Suppressor macrophage treated with lipopolysaccharide for 4 hours (primary cell): Measurements from ENCODE around the gene ADAMTSL1.
A peak's percentile ranks its signal among the peaks of the same experiment; 100 is the strongest.
"Not testable (repeated sequence)": the region's sequence is repeated elsewhere in the genome, so short reads cannot be mapped to it uniquely, and the experiment has no call there.

Experiments used
- DNase-seq: peaks from one replicate; pipeline ENCODE4 v3.0.0-alpha.2; 2020

ADAMTSL1 gene

DNA sequence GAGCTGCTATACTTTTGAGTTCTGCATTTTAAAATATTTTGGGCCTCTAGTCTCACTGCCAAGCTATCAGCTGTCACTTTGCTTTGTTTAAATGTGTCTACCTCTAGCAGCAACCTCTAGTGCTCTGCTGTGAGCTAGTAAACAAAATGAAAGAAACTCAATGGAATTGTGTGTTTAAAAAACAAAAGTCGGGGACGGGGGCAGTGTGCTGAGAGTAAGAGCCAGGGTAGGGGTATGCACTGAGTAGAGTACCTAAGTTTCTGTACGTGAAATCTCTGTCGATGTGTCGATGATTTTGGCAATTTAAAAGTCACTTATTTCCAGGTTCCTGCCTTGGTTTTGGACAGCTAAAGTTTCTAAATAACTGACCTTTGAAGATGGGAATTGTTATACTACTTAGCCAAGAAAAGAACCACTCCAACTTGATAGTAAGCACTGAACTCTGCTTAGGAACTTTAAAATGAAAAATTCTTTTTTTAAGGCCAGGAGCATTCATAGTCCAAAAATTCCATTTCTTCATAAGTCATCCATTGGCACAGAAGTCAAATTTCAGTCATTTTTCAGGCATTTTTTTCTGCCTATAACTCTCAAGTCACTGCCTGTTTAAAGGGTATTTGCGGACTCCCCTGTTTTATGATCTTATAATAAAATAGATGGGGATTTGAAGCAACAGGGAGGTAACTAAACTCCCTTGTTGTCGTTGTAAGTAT is 447.6 kb downstream of the ADAMTSL1 start:
- no peak for DNase-seq

DNA sequence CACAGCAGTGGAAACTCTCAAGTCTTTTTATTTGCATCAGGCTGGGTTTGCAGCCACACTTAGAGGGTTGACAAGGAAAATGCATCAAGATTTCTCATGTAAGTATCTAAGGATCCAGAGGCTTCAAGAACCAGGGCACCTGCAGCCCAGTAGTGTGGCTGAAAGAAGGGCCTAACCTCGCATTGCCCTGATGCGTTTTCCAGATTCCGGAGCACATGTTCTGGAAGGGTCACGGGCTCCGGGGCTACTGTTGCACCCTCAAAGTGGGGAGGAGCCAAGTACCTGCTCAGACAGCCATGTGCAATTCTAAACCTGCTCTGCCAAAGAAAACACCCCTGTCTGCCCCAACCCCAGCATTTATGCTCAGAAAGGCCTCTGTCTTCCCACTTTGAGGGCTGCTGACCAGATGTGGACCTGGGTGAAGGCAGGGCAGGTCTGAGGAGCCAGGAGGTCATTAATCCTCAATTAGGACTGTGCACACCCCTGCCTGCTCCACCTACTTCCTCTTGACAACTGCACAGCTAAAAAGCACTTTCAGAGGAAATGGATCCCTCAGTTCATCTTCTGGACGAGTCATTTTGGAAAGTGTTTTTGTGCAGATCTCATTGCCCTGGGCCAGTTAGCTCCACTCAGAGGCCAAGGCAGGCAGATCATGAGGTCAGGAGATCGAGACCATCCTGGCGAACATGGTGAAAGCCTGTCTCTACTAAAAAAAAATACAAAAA is 448.4 kb downstream of the ADAMTSL1 start:
- DNase-seq: no peak

DNA sequence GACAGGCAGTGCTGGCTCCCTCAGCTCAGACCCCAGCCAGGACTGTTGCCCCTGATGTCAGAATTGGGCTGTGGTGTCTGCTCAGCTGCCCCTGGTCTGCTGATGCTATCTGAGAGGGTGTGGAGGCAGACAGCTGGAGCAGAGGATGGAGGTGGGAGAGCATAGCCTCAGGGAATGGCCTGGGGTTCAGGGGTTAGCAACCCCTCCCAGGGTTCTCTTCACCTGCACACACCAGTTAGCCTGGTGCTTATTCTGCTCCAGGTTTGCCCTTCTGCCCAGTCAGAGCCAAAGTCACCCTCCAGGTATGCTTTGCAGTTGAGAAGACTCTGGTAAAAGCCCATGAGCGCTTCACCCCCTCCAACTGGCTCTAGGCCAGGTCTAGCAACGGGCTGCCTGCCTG is 449.2 kb downstream of the ADAMTSL1 start:
- no peak for DNase-seq

DNA sequence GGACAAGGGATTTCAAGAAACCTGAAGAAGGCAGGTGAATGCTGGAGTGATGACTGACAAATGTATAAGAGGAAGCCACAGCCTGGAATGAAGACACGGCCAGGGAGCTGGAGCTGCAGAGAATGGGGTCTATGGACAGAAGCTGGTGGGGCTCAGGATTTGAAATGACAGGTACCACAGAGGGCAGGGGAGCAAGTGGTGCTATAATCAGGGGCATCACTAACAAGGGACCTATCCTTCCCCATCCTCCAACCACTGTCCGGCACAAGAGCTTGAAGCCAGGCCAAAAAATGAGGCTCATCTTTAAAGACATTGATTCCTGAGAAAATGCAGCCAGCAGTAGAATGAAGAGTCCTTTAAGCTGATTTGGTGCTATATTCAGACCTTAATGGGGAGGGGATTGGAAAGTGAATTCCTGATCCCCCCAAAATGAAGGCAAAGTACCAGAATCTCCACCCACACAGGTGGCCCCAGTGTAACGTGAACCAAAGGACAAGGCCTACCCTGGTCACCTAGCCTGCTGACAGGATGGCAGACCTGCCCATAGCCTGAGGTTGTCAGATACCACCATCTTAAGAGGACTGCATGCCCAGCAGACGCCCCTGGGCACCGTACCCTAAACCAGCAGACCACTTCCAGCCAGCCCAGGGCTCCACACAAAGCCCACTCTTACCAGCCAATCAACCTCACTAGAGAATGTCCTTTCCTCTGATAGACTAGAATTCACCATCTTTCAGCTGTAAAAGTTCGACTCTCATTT is 449.9 kb downstream of the ADAMTSL1 start:
- no peak for DNase-seq

DNA sequence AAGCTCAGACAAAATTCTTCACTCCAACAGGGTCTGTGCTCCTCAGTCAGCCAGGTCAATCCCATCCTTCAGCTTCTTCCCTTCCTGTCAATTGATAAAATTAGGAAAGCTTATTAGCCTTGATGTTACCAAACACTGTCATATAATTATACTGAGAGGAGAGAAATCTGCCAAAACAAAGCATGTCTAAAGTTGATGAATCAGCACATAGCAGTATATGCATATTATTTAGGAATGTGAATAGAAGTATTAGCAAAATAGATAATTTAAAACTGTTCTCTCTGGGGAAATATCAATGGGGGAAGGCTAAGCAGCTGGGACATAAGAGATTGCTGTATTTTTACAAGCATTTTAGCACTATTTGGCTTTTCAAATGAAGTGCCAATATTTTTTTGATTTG is 451.9 kb downstream of the ADAMTSL1 start:
- no peak for DNase-seq

DNA sequence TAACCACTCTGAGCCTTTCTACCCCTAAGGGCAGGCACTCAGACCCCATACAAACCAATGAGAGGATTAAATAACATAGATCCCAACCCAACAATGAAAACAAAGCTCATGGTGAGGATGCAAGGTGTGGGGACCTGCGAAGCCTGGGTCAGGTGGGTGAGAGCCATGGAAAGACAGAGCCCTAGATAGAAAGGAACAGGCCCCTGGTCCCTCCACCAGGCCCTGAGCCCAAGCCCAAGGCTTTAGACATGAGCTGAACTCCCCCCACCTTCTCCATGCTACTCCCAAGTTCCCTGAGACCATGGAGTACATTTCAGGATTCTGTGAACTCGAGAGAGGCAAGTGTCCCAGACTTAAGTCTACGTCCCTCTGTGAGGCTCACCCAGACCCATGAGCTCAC is 452.6 kb downstream of the ADAMTSL1 start:
- DNase-seq: no peak

DNA sequence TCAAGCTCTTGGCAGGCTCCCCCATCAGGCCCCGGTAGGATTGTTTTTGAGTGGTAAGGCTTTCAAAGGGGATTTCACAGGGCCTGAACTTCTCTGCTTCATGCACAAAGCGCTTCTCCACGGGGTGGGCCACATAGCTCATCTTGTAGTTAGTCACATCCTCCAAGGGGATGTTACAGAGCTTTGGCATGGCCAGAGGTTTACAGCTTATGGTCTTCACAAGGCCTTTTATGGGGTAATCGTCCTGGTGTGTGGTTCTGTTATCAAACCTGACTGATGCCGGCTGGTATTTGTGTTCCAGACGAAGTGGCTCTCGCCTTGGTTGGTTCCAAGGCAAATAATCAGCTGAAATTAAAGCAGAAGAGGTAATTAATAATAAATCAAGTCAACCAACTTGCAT is 454.8 kb downstream of the ADAMTSL1 start:
- DNase-seq: no peak

DNA sequence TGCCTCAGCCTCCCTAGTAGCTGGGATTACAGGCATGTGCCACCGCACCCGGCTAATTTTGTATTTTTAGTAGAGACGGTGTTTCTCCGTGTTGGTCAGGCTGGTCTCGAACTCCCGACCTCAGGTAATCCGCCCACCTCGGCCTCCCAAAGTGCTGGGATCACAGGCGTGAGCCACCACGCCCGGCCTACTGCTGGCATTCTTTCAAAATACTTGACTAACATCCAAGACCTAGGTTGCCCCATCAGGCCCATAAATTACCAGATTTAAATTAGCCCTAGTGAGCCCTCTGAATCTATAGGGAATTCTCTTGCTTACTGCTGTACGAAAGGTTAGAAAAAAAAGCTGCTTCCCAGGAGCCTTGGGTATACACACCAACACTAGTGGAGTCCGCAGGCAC is 456.7 kb downstream of the ADAMTSL1 start:
- not testable (repeated sequence) for DNase-seq

DNA sequence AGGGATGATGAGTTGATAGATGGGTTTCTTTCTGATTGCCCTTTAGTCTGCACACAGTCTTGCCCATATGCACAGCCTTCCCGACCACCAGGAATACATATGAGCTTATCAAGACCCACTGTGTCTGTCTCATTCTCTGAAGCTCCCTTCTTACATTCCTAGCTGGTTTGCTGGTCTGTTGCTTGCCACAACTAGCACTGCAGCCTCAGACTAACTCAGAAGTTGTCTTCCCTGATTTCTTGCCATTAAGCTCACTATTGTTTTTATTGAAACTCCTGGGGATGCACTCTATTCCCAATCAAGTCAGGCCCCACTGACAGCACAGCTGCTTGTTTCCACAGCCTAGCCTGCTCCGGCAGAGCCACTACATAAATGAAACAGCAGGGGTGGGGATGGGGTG is 461.6 kb downstream of the ADAMTSL1 start:
- DNase-seq: no peak

DNA sequence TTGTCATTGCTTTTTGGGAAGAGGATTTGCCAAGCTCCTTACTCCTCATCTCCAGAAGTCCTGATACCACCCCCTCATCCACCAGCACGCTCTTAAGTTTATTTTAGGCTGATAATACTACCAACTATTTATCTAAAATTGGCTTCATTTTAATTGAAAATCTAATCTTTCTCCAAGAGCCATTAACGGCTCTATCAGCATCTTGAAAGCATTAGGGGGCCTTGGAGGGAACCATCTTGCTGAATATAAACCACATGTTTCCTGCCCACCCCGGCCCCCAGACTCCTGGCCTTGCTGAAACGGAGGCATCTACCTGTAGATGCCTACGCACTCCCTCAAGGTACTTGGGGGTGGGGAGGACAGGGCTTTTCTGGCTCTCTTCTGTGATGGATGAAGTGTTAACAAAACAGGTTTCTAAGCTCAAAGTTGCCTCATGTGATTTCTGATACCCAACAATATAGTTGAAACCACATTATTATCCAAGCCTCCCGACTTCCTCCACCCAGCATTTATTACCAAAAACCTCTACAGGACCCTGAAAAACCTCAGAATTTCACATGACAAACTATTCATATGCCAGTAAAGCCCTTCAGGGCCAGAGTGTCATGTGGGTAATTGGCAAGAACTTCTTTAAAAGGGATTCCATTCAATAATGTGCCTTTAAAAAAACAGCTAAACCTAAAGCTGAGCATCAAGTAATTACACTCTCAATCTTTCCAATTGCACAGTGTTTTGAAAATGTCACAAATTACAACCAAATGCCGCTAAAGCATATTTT is 462.3 kb downstream of the ADAMTSL1 start:
- DNase-seq: no peak

DNA sequence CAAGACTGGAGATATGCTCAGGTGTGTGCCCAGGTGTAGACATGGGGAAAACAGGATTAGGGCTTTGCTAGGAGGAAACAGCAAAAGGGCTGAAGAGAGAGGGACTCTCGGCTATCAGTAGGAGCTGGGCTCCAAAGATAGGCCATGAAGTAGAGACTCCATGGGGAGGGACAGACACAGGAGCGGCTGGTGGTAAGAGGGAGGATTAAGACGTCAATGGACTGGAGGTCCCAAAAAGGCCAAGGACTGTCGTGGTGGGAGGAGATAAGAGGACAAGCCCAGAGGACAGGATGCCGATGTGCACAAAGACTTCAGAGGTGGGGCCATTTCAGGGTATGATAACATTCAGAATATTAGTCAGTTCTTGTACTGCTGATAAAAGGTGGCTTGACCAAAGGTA is 466.0 kb downstream of the ADAMTSL1 start:
- DNase-seq: no peak

DNA sequence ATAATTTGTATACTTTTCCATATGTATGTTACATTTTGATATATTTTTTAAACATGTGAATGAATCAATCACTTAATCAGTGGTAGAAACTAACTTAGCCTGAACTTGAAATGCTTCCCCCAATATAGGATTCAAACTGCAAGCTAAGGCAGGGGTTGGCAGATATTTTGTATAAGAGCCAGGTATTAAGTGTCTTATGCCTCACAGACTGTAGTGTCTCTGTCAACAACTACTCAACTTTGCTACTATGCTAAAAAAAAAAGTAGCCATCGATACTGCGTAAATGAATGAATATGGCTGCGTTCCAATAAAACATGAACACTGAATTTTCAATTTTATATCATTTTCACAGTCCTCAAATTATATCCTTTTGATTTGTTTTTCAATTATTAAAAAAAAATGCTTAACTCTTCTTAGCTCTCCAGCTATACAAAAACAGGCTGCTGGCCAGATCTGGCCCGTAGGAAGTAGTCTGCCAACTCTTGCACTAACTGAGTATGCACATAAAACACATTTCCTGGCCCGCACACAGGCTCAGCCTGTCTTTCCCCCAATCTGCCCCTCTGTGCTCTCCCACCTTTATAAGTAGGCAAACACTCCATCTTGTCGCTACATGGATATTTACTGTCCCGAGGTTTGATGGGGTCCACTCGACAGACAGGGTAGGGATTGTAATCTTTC is 467.2 kb downstream of the ADAMTSL1 start:
- no peak for DNase-seq

DNA sequence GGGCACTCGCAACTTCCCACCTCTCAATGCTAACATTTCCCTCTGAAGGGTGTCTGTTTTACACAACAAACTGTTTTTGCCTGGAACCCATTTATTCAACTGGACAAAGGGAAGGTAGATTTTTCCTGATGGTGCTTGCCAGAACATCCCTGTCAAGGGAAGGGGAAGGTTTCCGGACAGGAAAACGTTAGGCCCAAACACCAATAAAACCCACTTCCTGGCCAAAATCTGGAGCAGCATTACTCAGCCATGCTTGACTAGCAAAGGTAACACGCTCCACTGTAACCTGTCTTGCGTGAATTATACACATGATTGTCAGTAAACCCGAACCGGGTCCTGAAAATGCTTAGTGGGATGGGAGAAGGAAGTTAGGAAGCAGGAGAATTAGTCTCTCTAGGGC is 468.8 kb downstream of the ADAMTSL1 start:
- DNase-seq: no peak

DNA sequence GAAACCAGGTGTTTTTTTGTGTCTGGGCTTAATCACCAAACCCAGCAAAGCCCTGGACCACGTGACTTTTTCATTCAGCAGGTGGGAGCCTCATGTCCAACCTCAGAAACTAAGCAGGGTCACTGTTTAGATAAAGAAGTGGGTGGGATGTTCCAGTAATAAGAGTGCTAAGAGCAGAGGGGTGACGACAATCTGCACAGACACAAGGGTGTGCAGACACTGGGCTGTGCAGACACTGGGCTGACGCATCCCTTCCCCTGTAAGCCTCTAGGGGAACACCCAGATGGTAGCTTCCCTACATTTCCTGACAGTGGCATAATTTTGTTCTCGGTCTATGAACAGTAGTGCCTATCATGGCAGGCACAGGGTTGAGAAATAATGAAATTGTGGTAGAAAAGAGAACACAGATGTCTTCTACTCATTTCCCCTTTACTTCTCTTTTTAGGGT is 474.0 kb downstream of the ADAMTSL1 start:
- DNase-seq: peak; percentile 90

DNA sequence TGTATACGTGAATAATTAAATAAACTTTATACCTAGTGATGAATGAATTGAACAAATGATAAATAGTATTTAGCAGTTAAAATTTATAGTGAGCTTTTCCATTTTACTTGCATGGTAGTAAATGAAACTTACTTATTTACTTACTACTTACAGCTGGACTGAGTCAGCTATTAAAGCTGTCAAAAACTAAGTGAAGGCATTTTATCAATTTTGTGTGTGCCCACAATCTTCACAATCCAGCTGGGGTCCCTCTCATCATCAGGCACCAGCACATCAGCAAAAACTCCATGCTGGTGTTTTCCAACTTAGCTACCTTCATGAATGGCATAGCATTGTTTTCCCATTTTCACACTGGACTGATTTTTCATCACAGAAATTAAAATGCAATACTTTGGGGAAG is 478.0 kb downstream of the ADAMTSL1 start:
- peak; percentile 3 for DNase-seq

DNA sequence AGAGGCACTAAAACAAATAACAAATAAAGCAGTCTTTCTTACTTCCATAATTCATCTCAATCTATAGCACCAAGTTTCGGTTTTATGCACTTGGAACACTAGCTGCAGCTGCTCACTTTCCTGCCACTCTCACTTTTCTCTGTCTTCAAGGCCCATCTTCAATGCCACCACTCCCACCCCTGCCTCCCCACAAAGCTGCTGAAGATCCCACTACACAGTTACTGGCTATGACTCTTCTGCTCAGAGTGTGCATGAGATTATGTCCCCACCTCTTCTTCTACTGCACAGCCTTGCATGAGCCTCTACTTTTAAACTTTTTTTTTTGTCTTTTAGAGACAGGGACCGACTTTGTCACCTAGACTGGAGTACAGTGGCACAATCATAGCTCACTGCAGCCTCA is 481.7 kb downstream of the ADAMTSL1 start:
- DNase-seq: no peak
